Neural cell (in vitro differentiated cells): ENCODE results near the gene FADS3. TPM values are rescaled to one million over a fixed set of nuclear protein-coding genes. Genes with fewer than 3 reads are reported as not detected.

Experiments used
- H2AFZ ChIP-seq: fragments of 200-600, 300-800 bp; sonication (generic), shearing (Covaris generic); 2 replicates; pipeline ENCODE4 v1.6.0; 2014; ENCODE audit warnings: low read depth, mild to moderate bottlenecking, antibody characterized with exemption, low read length, moderate library complexity
- H3F3A ChIP-seq: fragments of 200-600 bp; shearing (Covaris generic); 2 replicates; pipeline ENCODE4 v1.6.1; 2016; ENCODE audit warnings: mild to moderate bottlenecking, moderate library complexity, mixed read lengths, antibody characterized with exemption, low read length; ENCODE audit not compliant: insufficient read depth, poor library complexity, severe bottlenecking
- H3K27ac ChIP-seq: fragments of 200-600, 300-800 bp; sonication (generic), shearing (Covaris generic); 2 replicates; pipeline ENCODE4 v1.5.1; 2014; ENCODE audit warnings: mild to moderate bottlenecking, low read length, moderate library complexity
- H3K27me3 ChIP-seq: fragments of 300-800, 200-600 bp; sonication (generic), shearing (Covaris generic); 2 replicates; pipeline ENCODE4 v1.6.0; 2014; ENCODE audit warnings: mild to moderate bottlenecking, low read depth, low read length, moderate library complexity; ENCODE audit not compliant: insufficient read depth
- H3K36me3 ChIP-seq: fragments of 300-800, 200-600 bp; sonication (generic), shearing (Covaris generic); 2 replicates; pipeline ENCODE4 v1.5.1; 2014; ENCODE audit warnings: mild to moderate bottlenecking, antibody characterized with exemption, low read length, moderate library complexity; ENCODE audit not compliant: insufficient read depth
- H3K4me2 ChIP-seq: fragments of 300-800, 200-600 bp; sonication (generic), shearing (Covaris generic); 2 replicates; pipeline ENCODE4 v1.6.0; 2014; ENCODE audit warnings: mild to moderate bottlenecking, low read length
- H3K4me3 ChIP-seq: fragments of 300-800, 200-600 bp; sonication (generic), shearing (Covaris generic); 2 replicates; pipeline ENCODE4 v1.5.1; 2014; ENCODE audit warnings: mild to moderate bottlenecking, low read length, moderate library complexity
- H3K79me2 ChIP-seq: fragments of 200-600 bp; shearing (Covaris generic); replicated peaks from 2 replicates; pipeline ENCODE4 v1.6.0; 2014; ENCODE audit warnings: mild to moderate bottlenecking, low read length, moderate library complexity; ENCODE audit not compliant: insufficient read depth
- H3K9ac ChIP-seq: fragments of 300-800, 200-600 bp; sonication (generic), shearing (Covaris generic); 2 replicates; pipeline ENCODE4 v1.6.1; 2016; ENCODE audit warnings: mild to moderate bottlenecking, low read length, mixed read lengths
- H3K9me2 ChIP-seq: fragments of 200-600 bp; shearing (Covaris generic); 2 replicates; pipeline ENCODE4 v1.6.1; 2016; ENCODE audit warnings: mild to moderate bottlenecking, low read length, mixed read lengths; ENCODE audit not compliant: insufficient read depth
- H3K9me3 ChIP-seq: fragments of 200-600, 300-800 bp; sonication (generic), shearing (Covaris generic); 2 replicates; pipeline ENCODE4 v1.6.1; 2016; ENCODE audit warnings: mild to moderate bottlenecking, mixed run types, low read length, moderate library complexity, mixed read lengths
- H4K20me1 ChIP-seq: fragments of 200-600 bp; shearing (Covaris generic); 2 replicates; pipeline ENCODE4 v1.6.1; 2016; ENCODE audit warnings: mild to moderate bottlenecking, mixed run types; ENCODE audit not compliant: insufficient read depth
- CTCF ChIP-seq: fragments of 450-650 bp; IDR thresholded peaks from 2 replicates; pipeline ENCODE4 v1.5.1; 2014; ENCODE audit warnings: antibody characterized with exemption, mild to moderate bottlenecking, moderate library complexity; ENCODE audit not compliant: poor library complexity, severe bottlenecking
- EP300 ChIP-seq: fragments of 450-650 bp; conservative IDR thresholded peaks from 2 replicates; pipeline ENCODE4 v1.6.1; 2014; ENCODE audit warnings: antibody characterized with exemption, mild to moderate bottlenecking, moderate library complexity; ENCODE audit not compliant: poor library complexity, severe bottlenecking
- EZH2 ChIP-seq: fragments of 200-600, 300-800 bp; shearing (Covaris generic), sonication (generic); IDR thresholded peaks from 2 replicates; pipeline ENCODE4 v1.6.1; 2014; ENCODE audit warnings: antibody characterized with exemption, low read length, borderline replicate concordance, mild to moderate bottlenecking; ENCODE audit not compliant: insufficient read depth, poor library complexity, severe bottlenecking
- MXI1 ChIP-seq: fragments of 450-650 bp; conservative IDR thresholded peaks from 2 replicates; pipeline ENCODE4 v1.6.1; 2014; ENCODE audit warnings: antibody characterized with exemption, mild to moderate bottlenecking; ENCODE audit not compliant: poor library complexity, severe bottlenecking
- POLR2AphosphoS5 ChIP-seq: IDR thresholded peaks from 2 replicates; pipeline ENCODE4 v1.6.1; 2012
- RAD21 ChIP-seq: fragments of 450-650 bp; conservative IDR thresholded peaks from 2 replicates; pipeline ENCODE4 v1.6.1; 2014; ENCODE audit warnings: antibody characterized with exemption, mild to moderate bottlenecking, moderate library complexity
- REST ChIP-seq: IDR thresholded peaks from 2 replicates; pipeline ENCODE4 v1.6.1; 2012; ENCODE audit warnings: borderline replicate concordance
- SMC3 ChIP-seq: fragments of 450-650 bp; conservative IDR thresholded peaks from 2 replicates; pipeline ENCODE4 v1.6.1; 2014; ENCODE audit warnings: antibody characterized with exemption, mild to moderate bottlenecking, moderate library complexity; ENCODE audit not compliant: poor library complexity
- TAF1 ChIP-seq: IDR thresholded peaks from 2 replicates; pipeline ENCODE4 v1.6.1; 2012; ENCODE audit warnings: low read depth
- polyA plus RNA-seq: library from polyadenylated mRNA; depleted of rRNA; stranded (reverse); fragments of >200 nt; gene quantifications from 2 replicates; pipeline ENCODE4 v1.2.3, GENCODE V29; 2014

FADS3 gene
- polyA plus RNA-seq, 1 donor from 2014 or later: 35.4 TPM

- Histone ChIP-seq H3K4me3 (no peak overlapping the region), H3K36me3 (peaks cover 8% of the 10 kb centered on the region), H4K20me1 (no peaks in the 10 kb centered on the region), H3F3A (no peaks in the 10 kb centered on the region), H3K27me3 (no peaks in the 10 kb centered on the region), H2AFZ (no peak overlapping the region), H3K9me2 (no peaks in the 10 kb centered on the region), H3K9me3 (no peaks in the 10 kb centered on the region), H3K27ac (no peak overlapping the region), H3K79me2 (no peaks in the 10 kb centered on the region), H3K4me2 (no peak overlapping the region), H3K9ac (no peak overlapping the region)
- TF ChIP-seq EP300: no peak
- no peak for TF ChIP-seq REST
- no peak for TF ChIP-seq CTCF
- TF ChIP-seq TAF1: no peak
- TF ChIP-seq MXI1: no peak
- TF ChIP-seq RAD21: no peak
- TF ChIP-seq POLR2AphosphoS5: no peak
- TF ChIP-seq SMC3: no peak
- no peak for TF ChIP-seq EZH2
Measured at GRCh38 chr11:61861634-61862033, 29.7 kb downstream of the FADS3 start.

- no peak overlapping the region for H3K27ac ChIP-seq
- H2AFZ ChIP-seq: no peak overlapping the region
- no peaks in the 10 kb centered on the region for H3K9me3 ChIP-seq
- H3K27me3 ChIP-seq: no peaks in the 10 kb centered on the region
- H3K4me2 ChIP-seq: no peak overlapping the region
- H3F3A ChIP-seq: no peaks in the 10 kb centered on the region
- H4K20me1 ChIP-seq: no peaks in the 10 kb centered on the region
- no peak overlapping the region for H3K9ac ChIP-seq
- peaks cover 5% of the 10 kb centered on the region for H3K36me3 ChIP-seq
- H3K79me2 ChIP-seq: no peaks in the 10 kb centered on the region
- no peak overlapping the region for H3K4me3 ChIP-seq
- no peaks in the 10 kb centered on the region for H3K9me2 ChIP-seq
- TF ChIP-seq SMC3 (no peak), REST (no peak), POLR2AphosphoS5 (no peak), EP300 (no peak), TAF1 (no peak), CTCF (no peak), RAD21 (no peak), MXI1 (no peak), EZH2 (no peak)
Measured at GRCh38 chr11:61860054-61860903, 31.1 kb downstream of the FADS3 start.
